H1 (cell line): ENCODE results near the gene CDKN1B. TPM values are rescaled to one million over a fixed set of nuclear protein-coding genes. Genes with fewer than 3 reads are reported as not detected.
"Not testable (repeated sequence)": the region's sequence is repeated elsewhere in the genome, so short reads cannot be mapped to it uniquely, and the experiment has no call there.

Experiments
- CTCF ChIA-PET: fragments of 300-600 bp; sonication (Branson Sonifier 250); formaldehyde crosslinking; loops from one replicate; lab custom pipeline; 2021; ENCODE audit not compliant: partially characterized antibody; lab: Charles Lee
- POLR2A ChIA-PET: fragments of 300-600 bp; sonication (Branson Sonifier 250); formaldehyde crosslinking; loops from one replicate; lab custom pipeline; 2021; ENCODE audit warnings: inconsistent platforms; ENCODE audit not compliant: partially characterized antibody; lab: Charles Lee
- DNase-seq, 2 experiments: peaks; one replicate each; pipeline versions ENCODE4 v3.0.0 to v3.0.0-alpha.2; 2010 to 2022; ENCODE audit warnings: low spot score in 2 of 2, low read depth in 1 of 2, mixed read lengths in 1 of 2
- FAIRE-seq: peaks from 2 replicates; lab custom pipeline; 2011; peaks lifted over from hg19 to GRCh38; lab: Jason Lieb, UNC
- H2AFZ ChIP-seq: 2 replicates; pipeline ENCODE4 v1.8.1; 2012; ENCODE audit warnings: low read length, inconsistent platforms
- H2AK5ac ChIP-seq: 2 replicates; pipeline ENCODE4 v1.6.1; 2013; ENCODE audit warnings: low read depth, low read length
- H2BK120ac ChIP-seq: replicated peaks from 2 replicates; pipeline ENCODE3; 2013; ENCODE audit warnings: low read depth, low read length, inconsistent platforms
- H2BK12ac ChIP-seq: 2 replicates; pipeline ENCODE4 v1.6.1; 2013; ENCODE audit warnings: low read depth, low read length
- H2BK15ac ChIP-seq: 2 replicates; pipeline ENCODE4 v1.6.1; 2013; ENCODE audit warnings: low read length
- H2BK20ac ChIP-seq: 2 replicates; pipeline ENCODE4 v1.6.1; 2013; ENCODE audit warnings: low read length
- H2BK5ac ChIP-seq: 2 replicates; pipeline ENCODE4 v1.6.1; 2013; ENCODE audit warnings: low read depth, low read length
- H3K14ac ChIP-seq: 2 replicates; pipeline ENCODE4 v1.6.1; 2013; ENCODE audit warnings: inconsistent platforms; ENCODE audit not compliant: insufficient read length
- H3K18ac ChIP-seq: 2 replicates; pipeline ENCODE4 v1.6.1; 2013; ENCODE audit warnings: low read length; ENCODE audit errors: extremely low read depth
- H3K23ac ChIP-seq: 2 replicates; pipeline ENCODE4 v1.6.1; 2013; ENCODE audit warnings: inconsistent platforms; ENCODE audit not compliant: insufficient read length
- H3K23me2 ChIP-seq: 2 replicates; pipeline ENCODE4 v1.6.1; 2013; ENCODE audit warnings: low read depth, low read length
- H3K27ac ChIP-seq: 2 replicates; pipeline ENCODE4 v1.6.1; 2011; ENCODE audit warnings: low read depth, low read length, inconsistent platforms
- H3K27me3 ChIP-seq, 4 experiments: replicated peaks in 1 of 4; 1 replicate in 1 of 4; 2 replicates in 3 of 4; pipeline versions ENCODE4 v1.6.1 to v1.8.1; 2011 to 2013; ENCODE audit warnings: low read length in 3 of 4, mild to moderate bottlenecking in 3 of 4, inconsistent platforms in 2 of 4, mixed read lengths in 2 of 4, moderate library complexity in 1 of 4; ENCODE audit not compliant: control insufficient read depth in 3 of 4, insufficient read depth in 3 of 4; ENCODE audit errors: extremely low read depth in 1 of 4
- H3K36me3 ChIP-seq, 4 experiments: 2 replicates each; pipeline versions ENCODE4 v1.6.1 to v1.8.1; 2011 to 2013; ENCODE audit warnings: mild to moderate bottlenecking in 4 of 4, low read length in 3 of 4, moderate library complexity in 2 of 4, control low read depth in 1 of 4, inconsistent platforms in 1 of 4; ENCODE audit not compliant: insufficient read depth in 4 of 4, control insufficient read depth in 2 of 4
- H3K4ac ChIP-seq: replicated peaks from 2 replicates; pipeline ENCODE3; 2013; ENCODE audit warnings: low read length, low read depth, mixed read lengths, inconsistent platforms; ENCODE audit not compliant: insufficient read length
- H3K4me1 ChIP-seq, 4 experiments: replicated peaks in 1 of 4; 1 replicate in 1 of 4; 2 replicates in 3 of 4; pipeline versions ENCODE4 v1.6.1 to v1.8.1; 2011 to 2013; ENCODE audit warnings: low read length in 3 of 4, inconsistent platforms in 2 of 4, mixed read lengths in 1 of 4; ENCODE audit not compliant: insufficient read depth in 4 of 4, control insufficient read depth in 3 of 4
- H3K4me2 ChIP-seq, 2 experiments: 2 replicates each; pipeline versions ENCODE4 v1.6.1 to v1.8.1; 2011 to 2013; ENCODE audit warnings: low read depth in 2 of 2, low read length in 2 of 2, control low read depth in 1 of 2, inconsistent platforms in 1 of 2, mild to moderate bottlenecking in 1 of 2; ENCODE audit not compliant: insufficient read depth in 1 of 2
- H3K4me3 ChIP-seq, 4 experiments: fragments of 200-600, 300-600 bp in 1 of 4; sonication (generic), shearing (Covaris generic), sonication (Bioruptor Twin) in 1 of 4; 2 replicates each; pipeline versions ENCODE4 v1.5.1 to v1.8.1; 2011 to 2016; ENCODE audit warnings: low read length in 4 of 4, low read depth in 3 of 4, control low read depth in 2 of 4, inconsistent platforms in 2 of 4, mild to moderate bottlenecking in 2 of 4, mixed read lengths in 1 of 4, moderate library complexity in 1 of 4; ENCODE audit not compliant: insufficient read depth in 2 of 4; ENCODE audit errors: extremely low read depth in 1 of 4
- H3K56ac ChIP-seq: replicated peaks from 2 replicates; pipeline ENCODE3; 2013; ENCODE audit warnings: low read depth, mild to moderate bottlenecking, mixed read lengths, low read length, inconsistent platforms; ENCODE audit not compliant: insufficient read length
- H3K79me1 ChIP-seq: 2 replicates; pipeline ENCODE4 v1.6.1; 2013; ENCODE audit warnings: low read depth, low read length, control low read depth
- H3K79me2 ChIP-seq, 2 experiments: 2 replicates each; pipeline versions ENCODE4 v1.6.1 to v1.8.1; 2012 to 2013; ENCODE audit warnings: low read length in 2 of 2, mild to moderate bottlenecking in 2 of 2, inconsistent platforms in 1 of 2; ENCODE audit not compliant: insufficient read depth in 2 of 2, control insufficient read depth in 1 of 2
- H3K9ac ChIP-seq, 4 experiments: replicated peaks in 1 of 4; 1 replicate in 1 of 4; 2 replicates in 3 of 4; pipeline versions ENCODE4 v1.6.1 to v1.8.1; 2011 to 2013; ENCODE audit warnings: low read depth in 3 of 4, low read length in 3 of 4, control low read depth in 2 of 4, mild to moderate bottlenecking in 2 of 4, moderate library complexity in 2 of 4, inconsistent platforms in 1 of 4; ENCODE audit errors: extremely low read depth in 1 of 4
- H3K9me3 ChIP-seq, 2 experiments: 2 replicates each; pipeline versions ENCODE4 v1.6.1 to v1.8.1; 2012 to 2013; ENCODE audit warnings: mild to moderate bottlenecking in 2 of 2, moderate library complexity in 2 of 2, control low read depth in 1 of 2, inconsistent platforms in 1 of 2, low read depth in 1 of 2, low read length in 1 of 2, mixed read lengths in 1 of 2; ENCODE audit not compliant: insufficient read depth in 2 of 2
- H4K20me1 ChIP-seq, 2 experiments: replicated peaks in 1 of 2; 2 replicates each; pipeline versions ENCODE3 to v1.8.1; 2011 to 2013; ENCODE audit warnings: inconsistent platforms in 2 of 2, low read length in 2 of 2, mild to moderate bottlenecking in 1 of 2; ENCODE audit not compliant: insufficient read depth in 2 of 2, control insufficient read depth in 1 of 2
- H4K5ac ChIP-seq: 2 replicates; pipeline ENCODE4 v1.6.1; 2013; ENCODE audit warnings: low read length, low read depth, mixed read lengths, inconsistent platforms; ENCODE audit not compliant: insufficient read length
- H4K8ac ChIP-seq: 2 replicates; pipeline ENCODE4 v1.8.0; 2013; ENCODE audit warnings: mild to moderate bottlenecking, moderate library complexity, low read length, inconsistent platforms; ENCODE audit not compliant: insufficient read depth; ENCODE audit errors: extremely low read depth
- H4K91ac ChIP-seq: replicated peaks from 2 replicates; pipeline ENCODE3; 2013; ENCODE audit warnings: low read length, mixed read lengths, inconsistent platforms; ENCODE audit not compliant: insufficient read length
- KDM1A ChIP-seq: fragments of 200-600, 300-600 bp; sonication (generic); IDR thresholded peaks from 2 replicates; pipeline ENCODE4 v1.7.1; 2016; ENCODE audit warnings: mild to moderate bottlenecking, low read length, borderline replicate concordance
- WGBS, 2 experiments: shearing (Covaris generic) in 1 of 2; methylation state at CpG; one replicate each; pipeline versions ENCODE4 v1.1.6 to v1.1.7; 2013 to 2015; ENCODE audit warnings: low lambda C conversion rate in 2 of 2, mixed read lengths in 2 of 2, inconsistent platforms in 1 of 2, low coverage in 1 of 2, missing lambda C conversion rate in 1 of 2; ENCODE audit not compliant: insufficient replicate concordance in 2 of 2, insufficient coverage in 1 of 2, insufficient read length in 1 of 2; ENCODE audit errors: extremely low coverage in 1 of 2, missing lambda C conversion rate in 1 of 2; 5-methylcytosine and 5-hydroxymethylcytosine counted together
- polyA plus RNA-seq, 7 experiments: library from polyadenylated mRNA; depleted of rRNA in 3 of 7; stranded (reverse) in 5 of 7; unstranded in 2 of 7; fragments of >200 nt in 5 of 7; fragments of 200-250 nt in 2 of 7; gene quantifications; 1 replicate in 5 of 7; 2 replicates in 1 of 7; 4 replicates in 1 of 7; pipeline versions ENCODE4 v1.2.1 to v1.2.3, GENCODE V29; 2011 to 2013; ENCODE audit warnings: missing spikeins in 2 of 7, mixed read lengths in 2 of 7
- total RNA-seq: library from RNA; stranded (reverse); fragmentation: NEBNext Ultra II Directional; extraction: Animal tissue kit (Norgen Biotek cat#: 25700); gene quantifications from 2 replicates; pipeline ENCODE4 v1.2.1, GENCODE V29; 2021

The CDKN1B gene
- total and polyA plus RNA-seq, 2 of the 8 experiments (the other 6 are each of a cell fraction or from before 2014, with no cell fraction given), result 6.5 to 27.2 TPM

DNA sequence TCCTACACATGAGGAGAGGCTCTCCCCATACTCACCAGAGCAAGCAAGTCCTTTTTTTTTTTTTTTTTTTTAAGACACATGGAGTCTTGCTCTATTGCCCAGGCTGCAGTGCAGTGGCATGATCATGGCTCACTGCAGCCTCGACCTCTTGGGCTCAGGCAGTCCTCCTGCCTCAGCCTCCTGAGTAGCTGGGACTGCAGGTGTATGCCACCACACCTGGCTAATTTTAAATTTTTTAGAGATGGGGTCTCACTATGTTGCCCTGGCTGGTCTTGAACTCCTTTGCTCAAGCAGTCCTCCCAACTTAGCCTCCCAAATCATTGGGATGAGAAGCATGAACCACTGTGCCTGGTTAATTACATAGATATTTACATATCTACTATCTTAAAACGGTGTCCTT is 21.0 kb downstream of the CDKN1B start:
- H3K79me2 ChIP-seq, H2BK15ac ChIP-seq, H2BK20ac ChIP-seq, H3K23me2 ChIP-seq, FAIRE-seq, H3K79me1 ChIP-seq, H2BK5ac ChIP-seq, H3K4me2 ChIP-seq, H3K18ac ChIP-seq, H3K36me3 ChIP-seq, H4K20me1 ChIP-seq, H3K9ac ChIP-seq, H4K91ac ChIP-seq, DNase-seq, H3K27ac ChIP-seq, H4K8ac ChIP-seq, H2BK120ac ChIP-seq, H4K5ac ChIP-seq, H3K14ac ChIP-seq, H2AK5ac ChIP-seq, H3K4ac ChIP-seq, H3K56ac ChIP-seq, H2BK12ac ChIP-seq, H3K9me3 ChIP-seq, H3K4me1 ChIP-seq, H3K27me3 ChIP-seq, H2AFZ ChIP-seq, H3K23ac ChIP-seq, H3K4me3 ChIP-seq: not testable (repeated sequence)
- POLR2A ChIA-PET, result interaction anchor here (1.8 kb wide), 1 partner anchor 14 kb away, joined by 13 read pairs; no protein-coding TSS in a partner anchor
- TF ChIP-seq KDM1A, result 0 out of 2 replicates have a peak, but pooled peaks have one; percentile 49
- CTCF ChIA-PET, result interaction anchor here (0.6 to 4.1 kb wide), 12 partner anchors 8 to 380 kb away, joined by 4 to 39 read pairs (median 9); no protein-coding TSS in a partner anchor
- WGBS, 2 experiments, result 79% methylated on average over 2 of the region's 2 CpGs; no CpG with 5 or more reads in 1 of the 2 experiments
